ENCODE measurements around the gene AFF4.

- TF ChIP-seq CTCF (IDR thresholded peaks at IDR 0.05) (no peak), POLR2AphosphoS5 (IDR thresholded peaks at IDR 0.05) (no peak)
Observed at GRCh38 chr5:132915681-132916080, 47.8 kb downstream of the AFF4 start.

Data from gastroesophageal sphincter (tissue), 3 donors.